ENCODE data around the gene HSPG2.
"Not testable (repeated sequence)": the region's sequence is repeated elsewhere in the genome, so short reads cannot be mapped to it uniquely, and the experiment has no call there.

DNA sequence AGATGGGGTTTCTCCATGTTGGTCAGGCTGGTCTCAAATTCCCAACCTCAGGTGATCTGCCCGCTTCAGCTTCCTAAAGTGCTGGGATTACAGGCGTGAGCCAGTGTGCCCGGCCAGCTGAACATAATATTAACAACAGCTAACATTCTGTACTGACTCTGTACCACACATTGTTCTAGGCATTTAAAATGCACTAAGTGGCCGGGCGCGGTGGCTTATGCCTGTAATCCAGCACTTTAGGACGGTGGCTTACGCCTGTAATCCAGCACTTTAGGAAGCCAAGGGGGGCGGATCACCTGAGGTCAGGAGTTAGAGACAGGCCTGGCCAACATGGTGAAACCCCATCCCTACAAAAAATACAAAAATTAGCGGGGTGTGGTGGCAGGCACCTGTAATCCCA lies 110.4 kb downstream of the HSPG2 start:
- TF ChIP-seq, protein P1, sequence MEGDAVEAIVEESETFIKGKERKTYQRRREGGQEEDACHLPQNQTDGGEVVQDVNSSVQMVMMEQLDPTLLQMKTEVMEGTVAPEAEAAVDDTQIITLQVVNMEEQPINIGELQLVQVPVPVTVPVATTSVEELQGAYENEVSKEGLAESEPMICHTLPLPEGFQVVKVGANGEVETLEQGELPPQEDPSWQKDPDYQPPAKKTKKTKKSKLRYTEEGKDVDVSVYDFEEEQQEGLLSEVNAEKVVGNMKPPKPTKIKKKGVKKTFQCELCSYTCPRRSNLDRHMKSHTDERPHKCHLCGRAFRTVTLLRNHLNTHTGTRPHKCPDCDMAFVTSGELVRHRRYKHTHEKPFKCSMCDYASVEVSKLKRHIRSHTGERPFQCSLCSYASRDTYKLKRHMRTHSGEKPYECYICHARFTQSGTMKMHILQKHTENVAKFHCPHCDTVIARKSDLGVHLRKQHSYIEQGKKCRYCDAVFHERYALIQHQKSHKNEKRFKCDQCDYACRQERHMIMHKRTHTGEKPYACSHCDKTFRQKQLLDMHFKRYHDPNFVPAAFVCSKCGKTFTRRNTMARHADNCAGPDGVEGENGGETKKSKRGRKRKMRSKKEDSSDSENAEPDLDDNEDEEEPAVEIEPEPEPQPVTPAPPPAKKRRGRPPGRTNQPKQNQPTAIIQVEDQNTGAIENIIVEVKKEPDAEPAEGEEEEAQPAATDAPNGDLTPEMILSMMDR (IDR thresholded peaks at IDR 0.05), result not testable (repeated sequence)
- TF ChIP-seq POLR2A (IDR thresholded peaks at IDR 0.05), result not testable (repeated sequence)

Measured in thyroid gland (tissue), 4 donors.